GM19397 (cell line): ENCODE results near the gene PRDM8.
"Not testable (repeated sequence)": the region's sequence is repeated elsewhere in the genome, so short reads cannot be mapped to it uniquely, and the experiment has no call there.

ENCODE experiments used
- ATAC-seq: cut with Tn5 transposase; IDR thresholded peaks from one replicate; pipeline ENCODE4 v1.9.1; 2021; ENCODE audit warnings: mild to moderate bottlenecking, moderate library complexity; ENCODE audit not compliant: unreplicated experiment

The PRDM8 gene

GRCh38 chr4:80225595-80225994 is 28.3 kb downstream of the PRDM8 start:
- no peak for ATAC-seq

GRCh38 chr4:80226094-80226493 is 28.8 kb downstream of the PRDM8 start:
- ATAC-seq, result no peak

- ATAC-seq, result no peak
Observed at GRCh38 chr4:80228460-80228859, 31.2 kb downstream of the PRDM8 start.

- peak; percentile 11 for ATAC-seq
Observed at GRCh38 chr4:80229128-80229527, 31.8 kb downstream of the PRDM8 start.

GRCh38 chr4:80229590-80229989 is 32.3 kb downstream of the PRDM8 start:
- peak; percentile 89 for ATAC-seq

GRCh38 chr4:80231180-80231579 is 33.9 kb downstream of the PRDM8 start:
- ATAC-seq, result no peak

- no peak for ATAC-seq
Observed at GRCh38 chr4:80232707-80233370, 35.5 kb downstream of the PRDM8 start.

- ATAC-seq, result no peak
Observed at GRCh38 chr4:80233390-80233789, 36.1 kb downstream of the PRDM8 start.

GRCh38 chr4:80235451-80235850 is 38.1 kb downstream of the PRDM8 start:
- ATAC-seq, result no peak

- ATAC-seq, result no peak
Observed at GRCh38 chr4:80237992-80238391, 40.7 kb downstream of the PRDM8 start.

- no peak for ATAC-seq
Observed at GRCh38 chr4:80239480-80240150, 42.3 kb downstream of the PRDM8 start.

GRCh38 chr4:80240976-80241375 is 43.7 kb downstream of the PRDM8 start:
- no peak for ATAC-seq

GRCh38 chr4:80243274-80244018 is 46.1 kb downstream of the PRDM8 start:
- no peak for ATAC-seq

- ATAC-seq, result not testable (repeated sequence)
Observed at GRCh38 chr4:80247484-80247883, 50.2 kb downstream of the PRDM8 start.

- ATAC-seq, result no peak
Observed at GRCh38 chr4:80249144-80249543, 51.8 kb downstream of the PRDM8 start.

GRCh38 chr4:80252427-80252826 is 55.1 kb downstream of the PRDM8 start:
- no peak for ATAC-seq

- ATAC-seq, result no peak
Observed at GRCh38 chr4:80252953-80253352, 55.6 kb downstream of the PRDM8 start.

- no peak for ATAC-seq
Observed at GRCh38 chr4:80253510-80253909, 56.2 kb downstream of the PRDM8 start.
